PC-3 (cell line): Measurements from ENCODE around the gene MAPK9. TPM values are rescaled to one million over a fixed set of nuclear protein-coding genes. Genes with fewer than 3 reads are reported as not detected.

Experiments used
- ATAC-seq: fragments of 200-7000 bp; cut with Tn5 transposase; 2 replicates; pipeline ENCODE4 v1.9.1; 2020; ENCODE audit warnings: mild to moderate bottlenecking, moderate library complexity
- BruUV-seq: library from RNA; stranded (reverse); fragments of 400-500 nt; replicated peaks from 2 replicates; lab custom pipeline; 2021; lab: Mats Ljungman, UMichigan
- CTCF ChIA-PET: fragments of 300-600 bp; sonication (Branson Sonifier 250); formaldehyde crosslinking; loops from one replicate; lab custom pipeline; 2022; ENCODE audit warnings: antibody characterized with exemption; lab: Charles Lee
- POLR2A ChIA-PET: fragments of 300-600 bp; sonication (Branson Sonifier 250); formaldehyde crosslinking; loops from one replicate; lab custom pipeline; 2022; ENCODE audit warnings: antibody characterized with exemption; ENCODE audit not compliant: unreplicated experiment; lab: Charles Lee
- DNase-seq: peaks from one replicate; pipeline ENCODE4 v3.0.0-alpha.2; 2015
- H2AFZ ChIP-seq: fragments of 300-600 bp; sonication (generic); 2 replicates; pipeline ENCODE4 v1.6.0; 2016; ENCODE audit warnings: antibody characterized with exemption, low read length
- H3F3A ChIP-seq: fragments of 300-600 bp; sonication (generic); one replicate; pipeline ENCODE4 v1.6.0; 2017; ENCODE audit warnings: antibody characterized with exemption, low read length, control low read depth, mild to moderate bottlenecking; ENCODE audit not compliant: unreplicated experiment
- H3K27ac ChIP-seq: fragments of 300-600 bp; sonication (generic); 2 replicates; pipeline ENCODE4 v1.5.1; 2016; ENCODE audit warnings: mild to moderate bottlenecking, low read length
- H3K27me3 ChIP-seq: fragments of 300-600 bp; sonication (generic); 2 replicates; pipeline ENCODE4 v1.6.1; 2016; ENCODE audit warnings: low read length, mixed read lengths
- H3K36me3 ChIP-seq: fragments of 300-600 bp; sonication (generic); 2 replicates; pipeline ENCODE4 v1.6.1; 2016; ENCODE audit warnings: low read depth, mixed run types, low read length, mixed read lengths
- H3K4me1 ChIP-seq: fragments of 300-600 bp; sonication (generic); 2 replicates; pipeline ENCODE4 v1.5.1; 2016; ENCODE audit warnings: low read length; ENCODE audit not compliant: insufficient read depth
- H3K4me2 ChIP-seq: fragments of 300-600 bp; sonication (generic); 2 replicates; pipeline ENCODE4 v1.6.0; 2016; ENCODE audit warnings: low read length
- H3K4me3 ChIP-seq: fragments of 300-600 bp; sonication (generic); 2 replicates; pipeline ENCODE4 v1.5.1; 2016; ENCODE audit warnings: mild to moderate bottlenecking, low read length, mixed read lengths
- H3K79me2 ChIP-seq: fragments of 300-600 bp; sonication (generic); 2 replicates; pipeline ENCODE4 v1.6.1; 2017; ENCODE audit warnings: low read length, mixed read lengths
- H3K9ac ChIP-seq: fragments of 300-600 bp; sonication (generic); 2 replicates; pipeline ENCODE4 v1.6.0; 2016; ENCODE audit warnings: mild to moderate bottlenecking, low read length
- H3K9me2 ChIP-seq: fragments of 300-600 bp; sonication (generic); replicated peaks from 2 replicates; pipeline ENCODE4 v1.6.1; 2016; ENCODE audit warnings: mixed run types, low read length, mixed read lengths
- H3K9me3 ChIP-seq: fragments of 300-600 bp; sonication (generic); 2 replicates; pipeline ENCODE4 v1.6.1; 2016; ENCODE audit warnings: low read length, mixed read lengths
- H4K20me1 ChIP-seq: fragments of 300-600 bp; sonication (generic); 2 replicates; pipeline ENCODE4 v1.6.1; 2016; ENCODE audit warnings: low read length, mixed read lengths
- EZH2 ChIP-seq: fragments of 300-600 bp; sonication (generic); IDR thresholded peaks from one replicate; pipeline ENCODE4 v1.6.1; 2017; ENCODE audit warnings: antibody characterized with exemption, mild to moderate bottlenecking, low read length; ENCODE audit not compliant: unreplicated experiment
- EZH2phosphoT487 ChIP-seq: fragments of 300-600 bp; sonication (generic); IDR thresholded peaks from 2 replicates; pipeline ENCODE4 v1.6.1; 2018; ENCODE audit warnings: mild to moderate bottlenecking, antibody characterized with exemption, low read length, borderline replicate concordance
- intact Hi-C: fragments of 100-400 bp; cut with micrococcal nuclease; formaldehyde crosslinking; loops from 2 replicates; pipeline ENCODE4 v1.9.0; 2023
- total RNA-seq: library from RNA; depleted of rRNA; stranded (reverse); fragments of >200 nt; gene quantifications from 2 replicates; pipeline ENCODE4 v1.2.3, GENCODE V29; 2014
- TF ChIP-seq, protein P1 (sequence below): fragments of 300-600 bp; sonication (generic); conservative IDR thresholded peaks from 2 replicates; pipeline ENCODE4 v1.5.1; 2017; ENCODE audit warnings: antibody characterized with exemption, low read depth, mild to moderate bottlenecking, low read length

MAPK9 gene
- total RNA-seq, 1 experiment from 2014 or later = 26.5 TPM

DNA sequence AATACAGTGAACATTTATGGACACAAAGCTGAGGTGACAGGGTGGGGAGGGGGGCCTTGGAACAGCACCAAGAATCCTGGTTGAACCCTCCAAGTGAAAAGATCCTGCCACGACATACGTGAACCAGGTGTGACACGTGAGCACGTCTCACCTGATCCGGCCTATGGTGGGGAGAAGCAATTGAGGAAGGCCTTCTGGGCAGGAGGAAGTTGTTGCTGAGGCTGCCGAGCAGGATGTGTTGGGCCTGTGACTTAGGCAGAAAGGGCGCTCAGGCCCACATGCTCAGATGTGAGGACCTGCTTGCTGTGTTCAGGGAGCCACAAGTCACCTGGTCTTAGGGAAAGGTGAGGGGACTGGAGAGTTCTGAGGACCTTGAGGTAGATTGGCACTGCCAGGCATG, 2.5 kb upstream of the MAPK9 start:
- Histone ChIP-seq H3K9me3 (no peaks in the 10 kb centered on the region), H3K4me1 (peaks cover 16% of the 10 kb centered on the region), H3K79me2 (peaks cover 23% of the 10 kb centered on the region), H4K20me1 (peaks cover 10% of the 10 kb centered on the region; the same call in 1 of the 2 replicates), H3K4me2 (no peak overlapping the region), H3K9me2 (no peaks in the 10 kb centered on the region), H3K27ac (no peak overlapping the region), H3K27me3 (no peaks in the 10 kb centered on the region), H3K4me3 (no peak overlapping the region), H3K36me3 (no peaks in the 10 kb centered on the region), H3K9ac (no peak overlapping the region), H3F3A (no peaks in the 10 kb centered on the region), H2AFZ (no peak overlapping the region)
- CTCF ChIA-PET = interaction anchor here (0.8 to 1.7 kb wide), 2 partner anchors 34 to 37 kb away, joined by 5 to 7 read pairs; no protein-coding TSS in a partner anchor
- intact Hi-C loops = loop anchor here (5.0 kb wide), 1 partner anchor 313 kb away; no protein-coding TSS in a partner anchor
- POLR2A ChIA-PET = no interaction called here
- no TSS peak for BruUV-seq
- ATAC-seq (no peak), DNase-seq (no peak)
- TF ChIP-seq EZH2phosphoT487 (no peak), EZH2 (no peak)
- TF ChIP-seq, protein P1, sequence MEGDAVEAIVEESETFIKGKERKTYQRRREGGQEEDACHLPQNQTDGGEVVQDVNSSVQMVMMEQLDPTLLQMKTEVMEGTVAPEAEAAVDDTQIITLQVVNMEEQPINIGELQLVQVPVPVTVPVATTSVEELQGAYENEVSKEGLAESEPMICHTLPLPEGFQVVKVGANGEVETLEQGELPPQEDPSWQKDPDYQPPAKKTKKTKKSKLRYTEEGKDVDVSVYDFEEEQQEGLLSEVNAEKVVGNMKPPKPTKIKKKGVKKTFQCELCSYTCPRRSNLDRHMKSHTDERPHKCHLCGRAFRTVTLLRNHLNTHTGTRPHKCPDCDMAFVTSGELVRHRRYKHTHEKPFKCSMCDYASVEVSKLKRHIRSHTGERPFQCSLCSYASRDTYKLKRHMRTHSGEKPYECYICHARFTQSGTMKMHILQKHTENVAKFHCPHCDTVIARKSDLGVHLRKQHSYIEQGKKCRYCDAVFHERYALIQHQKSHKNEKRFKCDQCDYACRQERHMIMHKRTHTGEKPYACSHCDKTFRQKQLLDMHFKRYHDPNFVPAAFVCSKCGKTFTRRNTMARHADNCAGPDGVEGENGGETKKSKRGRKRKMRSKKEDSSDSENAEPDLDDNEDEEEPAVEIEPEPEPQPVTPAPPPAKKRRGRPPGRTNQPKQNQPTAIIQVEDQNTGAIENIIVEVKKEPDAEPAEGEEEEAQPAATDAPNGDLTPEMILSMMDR = no peak

DNA sequence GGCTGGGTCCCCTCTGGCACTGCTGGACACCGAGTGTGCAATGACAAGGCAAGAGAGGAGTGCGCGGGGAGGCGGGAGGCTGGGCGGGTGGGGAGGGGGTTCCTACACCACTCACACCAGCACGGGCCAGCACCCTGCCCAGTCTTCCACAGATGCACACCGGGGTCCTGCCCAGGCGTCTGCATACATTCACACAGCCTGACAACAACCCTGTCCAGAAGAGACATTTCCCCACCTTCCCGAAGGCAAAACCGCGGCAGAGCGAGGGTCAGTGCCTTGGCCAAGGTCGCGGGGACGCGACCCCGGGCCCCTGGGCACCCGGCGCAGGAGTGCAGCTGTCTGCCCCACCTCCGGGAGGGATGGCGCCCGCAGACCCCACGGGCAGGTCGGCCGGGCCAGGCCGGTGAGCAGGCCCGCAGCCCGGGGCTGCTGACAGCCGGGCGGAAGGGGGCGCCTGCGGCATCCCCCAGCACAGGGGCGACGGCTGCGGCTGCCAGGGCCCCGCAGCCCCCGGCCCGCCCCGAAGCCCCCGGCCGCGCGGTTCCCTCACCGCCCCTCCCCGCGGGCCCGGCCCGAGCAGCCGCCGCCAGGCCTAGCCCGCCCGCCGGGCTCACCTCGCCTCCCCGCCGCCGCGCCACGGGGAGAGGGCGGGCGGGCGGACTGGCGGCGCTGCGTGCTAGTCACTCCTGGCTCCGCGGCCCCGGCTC, 496 bp downstream of the MAPK9 start:
- Histone ChIP-seq H3K4me3 (peak overlapping the region; percentile 87), H4K20me1 (peaks cover 10% of the 10 kb centered on the region; the same call in 1 of the 2 replicates), H3K9ac (peak overlapping the region; percentile 72), H2AFZ (no peak overlapping the region), H3K36me3 (peaks cover 3% of the 10 kb centered on the region), H3F3A (no peaks in the 10 kb centered on the region), H3K9me3 (no peaks in the 10 kb centered on the region), H3K9me2 (no peaks in the 10 kb centered on the region), H3K4me2 (peak overlapping the region; percentile 83), H3K4me1 (peaks cover 29% of the 10 kb centered on the region), H3K27ac (no peak overlapping the region), H3K79me2 (peaks cover 53% of the 10 kb centered on the region), H3K27me3 (no peaks in the 10 kb centered on the region)
- no TSS peak for BruUV-seq
- ChIA-PET CTCF (interaction anchor here (1.2 kb wide), 1 partner anchor 37 kb away, joined by 4 read pairs; no protein-coding TSS in a partner anchor), POLR2A (no interaction called here)
- TF ChIP-seq EZH2 (no peak), EZH2phosphoT487 (no peak)
- TF ChIP-seq, protein P1 = 0 out of 2 replicates have a peak, but pooled peaks have one; percentile 13
- no peak for DNase-seq
- intact Hi-C loops = loop anchor here (5.0 kb wide), 1 partner anchor 316 kb away; no protein-coding TSS in a partner anchor
- peak; percentile 34 for ATAC-seq
